Stromal cell of bone marrow (primary cell): ENCODE data around the gene CYP21A2.
"Not testable (repeated sequence)": the region's sequence is repeated elsewhere in the genome, so short reads cannot be mapped to it uniquely, and the experiment has no call there.

Experiments
- DNase-seq: peaks from one replicate; pipeline ENCODE4 v3.0.0-alpha.2; 2012; ENCODE audit warnings: low read depth

CYP21A2 gene

DNA sequence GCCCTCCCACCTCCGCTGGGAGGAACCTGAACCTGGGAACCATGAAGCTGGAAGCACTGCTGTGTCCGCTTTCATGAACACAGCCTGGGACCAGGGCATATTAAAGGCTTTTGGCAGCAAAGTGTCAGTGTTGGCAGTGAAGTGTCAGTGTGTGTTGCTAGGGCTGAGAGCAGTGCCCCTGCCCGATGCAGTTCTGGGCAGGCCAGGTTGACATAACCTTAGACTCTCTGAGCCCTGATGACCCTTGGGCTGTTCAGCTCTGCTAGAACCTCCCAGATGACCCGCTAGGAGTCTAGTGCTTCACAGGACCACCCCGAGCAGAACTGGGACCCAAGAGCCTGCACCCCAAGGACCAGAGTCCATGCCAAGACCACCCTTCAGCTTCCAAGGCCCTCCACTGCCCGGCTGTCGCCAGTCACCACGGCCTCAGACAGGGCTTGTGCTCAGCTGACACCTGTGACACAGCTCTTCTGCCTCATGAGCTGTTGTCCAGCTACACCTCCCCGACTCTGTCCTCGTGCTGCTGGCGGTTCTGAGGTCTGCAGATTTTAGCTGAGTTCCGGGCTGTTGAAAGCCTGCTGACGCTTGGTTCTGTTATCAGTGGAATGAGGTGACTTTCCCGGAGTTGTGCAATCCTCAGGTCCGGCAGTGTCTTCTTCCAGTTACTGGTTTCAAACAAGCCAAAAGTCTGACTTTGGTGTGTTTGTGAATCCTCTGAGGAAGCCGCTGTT lies 2.8 kb upstream of the CYP21A2 start:
- DNase-seq, result not testable (repeated sequence)

DNA sequence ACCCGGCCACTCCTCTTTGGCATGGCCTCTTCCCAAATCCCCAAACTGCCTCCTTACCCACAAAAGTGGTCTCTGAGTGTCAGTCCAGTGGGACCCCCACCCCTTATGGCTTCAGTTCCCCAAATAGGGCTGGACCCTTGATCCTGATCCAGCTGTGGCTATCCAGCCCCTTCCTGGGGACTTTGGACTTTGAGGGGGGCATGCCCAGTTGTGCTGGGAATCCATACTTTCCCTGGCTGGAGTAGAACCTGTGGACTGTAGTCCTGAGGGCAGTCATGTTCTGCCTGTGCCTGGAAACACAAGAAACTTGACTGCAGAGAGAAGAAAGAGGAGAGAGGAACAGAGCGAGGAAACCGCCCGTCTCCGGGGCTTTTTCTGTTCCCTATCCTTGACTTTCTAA lies 1.1 kb upstream of the CYP21A2 start:
- DNase-seq, result not testable (repeated sequence)

DNA sequence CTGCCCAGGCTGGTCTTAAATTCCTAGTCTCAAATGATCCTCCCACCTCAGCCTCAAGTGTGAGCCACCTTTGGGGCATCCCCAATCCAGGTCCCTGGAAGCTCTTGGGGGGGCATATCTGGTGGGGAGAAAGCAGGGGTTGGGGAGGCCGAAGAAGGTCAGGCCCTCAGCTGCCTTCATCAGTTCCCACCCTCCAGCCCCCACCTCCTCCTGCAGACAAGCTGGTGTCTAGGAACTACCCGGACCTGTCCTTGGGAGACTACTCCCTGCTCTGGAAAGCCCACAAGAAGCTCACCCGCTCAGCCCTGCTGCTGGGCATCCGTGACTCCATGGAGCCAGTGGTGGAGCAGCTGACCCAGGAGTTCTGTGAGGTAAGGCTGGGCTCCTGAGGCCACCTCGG lies 663 bp downstream of the CYP21A2 start:
- not testable (repeated sequence) for DNase-seq

DNA sequence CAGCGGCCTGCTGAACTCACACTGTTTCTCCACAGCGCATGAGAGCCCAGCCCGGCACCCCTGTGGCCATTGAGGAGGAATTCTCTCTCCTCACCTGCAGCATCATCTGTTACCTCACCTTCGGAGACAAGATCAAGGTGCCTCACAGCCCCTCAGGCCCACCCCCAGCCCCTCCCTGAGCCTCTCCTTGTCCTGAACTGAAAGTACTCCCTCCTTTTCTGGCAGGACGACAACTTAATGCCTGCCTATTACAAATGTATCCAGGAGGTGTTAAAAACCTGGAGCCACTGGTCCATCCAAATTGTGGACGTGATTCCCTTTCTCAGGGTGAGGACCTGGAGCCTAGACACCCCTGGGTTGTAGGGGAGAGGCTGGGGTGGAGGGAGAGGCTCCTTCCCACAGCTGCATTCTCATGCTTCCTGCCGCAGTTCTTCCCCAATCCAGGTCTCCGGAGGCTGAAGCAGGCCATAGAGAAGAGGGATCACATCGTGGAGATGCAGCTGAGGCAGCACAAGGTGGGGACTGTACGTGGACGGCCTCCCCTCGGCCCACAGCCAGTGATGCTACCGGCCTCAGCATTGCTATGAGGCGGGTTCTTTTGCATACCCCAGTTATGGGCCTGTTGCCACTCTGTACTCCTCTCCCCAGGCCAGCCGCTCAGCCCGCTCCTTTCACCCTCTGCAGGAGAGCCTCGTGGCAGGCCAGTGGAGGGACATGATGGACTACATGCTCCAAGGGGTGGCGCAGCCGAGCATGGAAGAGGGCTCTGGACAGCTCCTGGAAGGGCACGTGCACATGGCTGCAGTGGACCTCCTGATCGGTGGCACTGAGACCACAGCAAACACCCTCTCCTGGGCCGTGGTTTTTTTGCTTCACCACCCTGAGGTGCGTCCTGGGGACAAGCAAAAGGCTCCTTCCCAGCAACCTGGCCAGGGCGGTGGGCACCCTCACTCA lies 1.4 kb downstream of the CYP21A2 start:
- not testable (repeated sequence) for DNase-seq

DNA sequence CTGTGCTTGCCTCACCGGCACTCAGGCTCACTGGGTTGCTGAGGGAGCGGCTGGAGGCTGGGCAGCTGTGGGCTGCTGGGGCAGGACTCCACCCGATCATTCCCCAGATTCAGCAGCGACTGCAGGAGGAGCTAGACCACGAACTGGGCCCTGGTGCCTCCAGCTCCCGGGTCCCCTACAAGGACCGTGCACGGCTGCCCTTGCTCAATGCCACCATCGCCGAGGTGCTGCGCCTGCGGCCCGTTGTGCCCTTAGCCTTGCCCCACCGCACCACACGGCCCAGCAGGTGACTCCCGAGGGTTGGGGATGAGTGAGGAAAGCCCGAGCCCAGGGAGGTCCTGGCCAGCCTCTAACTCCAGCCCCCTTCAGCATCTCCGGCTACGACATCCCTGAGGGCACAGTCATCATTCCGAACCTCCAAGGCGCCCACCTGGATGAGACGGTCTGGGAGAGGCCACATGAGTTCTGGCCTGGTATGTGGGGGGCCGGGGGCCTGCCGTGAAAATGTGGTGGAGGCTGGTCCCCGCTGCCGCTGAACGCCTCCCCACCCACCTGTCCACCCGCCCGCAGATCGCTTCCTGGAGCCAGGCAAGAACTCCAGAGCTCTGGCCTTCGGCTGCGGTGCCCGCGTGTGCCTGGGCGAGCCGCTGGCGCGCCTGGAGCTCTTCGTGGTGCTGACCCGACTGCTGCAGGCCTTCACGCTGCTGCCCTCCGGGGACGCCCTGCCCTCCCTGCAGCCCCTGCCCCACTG lies 2.3 kb downstream of the CYP21A2 start:
- not testable (repeated sequence) for DNase-seq

DNA sequence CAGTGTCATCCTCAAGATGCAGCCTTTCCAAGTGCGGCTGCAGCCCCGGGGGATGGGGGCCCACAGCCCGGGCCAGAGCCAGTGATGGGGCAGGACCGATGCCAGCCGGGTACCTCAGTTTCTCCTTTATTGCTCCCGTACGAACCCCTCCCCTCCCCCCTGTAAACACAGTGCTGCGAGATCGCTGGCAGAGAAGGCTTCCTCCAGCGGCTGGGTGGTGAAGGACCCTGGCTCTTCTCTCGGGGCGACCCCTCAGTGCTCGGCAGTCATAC lies 2.8 kb downstream of the CYP21A2 start:
- not testable (repeated sequence) for DNase-seq

DNA sequence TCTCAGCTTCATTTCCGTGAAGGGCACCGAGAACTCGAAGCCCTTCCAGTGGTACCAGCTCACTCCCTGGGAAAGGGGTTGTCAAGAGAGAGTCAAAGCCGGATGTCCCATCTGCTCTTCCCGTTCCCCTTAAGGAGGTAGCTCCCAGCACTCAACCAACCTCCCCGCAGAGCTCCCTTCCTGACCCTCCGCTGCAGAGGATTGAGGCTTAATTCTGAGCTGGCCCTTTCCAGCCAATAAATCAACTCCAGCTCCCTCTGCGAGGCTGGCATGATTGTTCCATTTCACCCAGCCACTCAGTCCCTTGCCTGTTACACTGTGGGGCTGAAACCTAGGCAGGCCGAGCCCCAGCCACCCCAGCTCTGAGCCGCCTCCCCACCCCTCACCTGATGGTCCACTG lies 3.2 kb downstream of the CYP21A2 start:
- DNase-seq, result not testable (repeated sequence)

DNA sequence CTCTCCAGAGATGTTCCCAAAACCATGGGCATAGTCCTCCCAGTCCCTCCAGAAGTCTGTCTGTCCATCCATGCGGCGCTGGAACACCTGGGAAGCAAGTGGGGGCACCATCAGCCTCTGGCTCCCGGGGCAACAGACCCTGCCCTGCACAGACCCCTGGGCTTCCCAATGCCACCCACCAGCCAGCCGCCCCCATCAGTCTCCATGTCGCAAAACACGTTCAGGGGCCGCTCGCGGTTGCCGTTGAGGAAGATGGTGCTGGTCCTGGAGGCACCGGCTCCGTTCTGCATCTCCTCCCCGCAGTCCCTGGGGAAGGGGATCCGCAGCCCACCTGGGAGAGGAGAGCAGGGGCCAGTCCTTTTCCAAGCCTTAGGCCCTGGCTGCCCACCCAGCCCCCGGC lies 4.1 kb downstream of the CYP21A2 start:
- not testable (repeated sequence) for DNase-seq

DNA sequence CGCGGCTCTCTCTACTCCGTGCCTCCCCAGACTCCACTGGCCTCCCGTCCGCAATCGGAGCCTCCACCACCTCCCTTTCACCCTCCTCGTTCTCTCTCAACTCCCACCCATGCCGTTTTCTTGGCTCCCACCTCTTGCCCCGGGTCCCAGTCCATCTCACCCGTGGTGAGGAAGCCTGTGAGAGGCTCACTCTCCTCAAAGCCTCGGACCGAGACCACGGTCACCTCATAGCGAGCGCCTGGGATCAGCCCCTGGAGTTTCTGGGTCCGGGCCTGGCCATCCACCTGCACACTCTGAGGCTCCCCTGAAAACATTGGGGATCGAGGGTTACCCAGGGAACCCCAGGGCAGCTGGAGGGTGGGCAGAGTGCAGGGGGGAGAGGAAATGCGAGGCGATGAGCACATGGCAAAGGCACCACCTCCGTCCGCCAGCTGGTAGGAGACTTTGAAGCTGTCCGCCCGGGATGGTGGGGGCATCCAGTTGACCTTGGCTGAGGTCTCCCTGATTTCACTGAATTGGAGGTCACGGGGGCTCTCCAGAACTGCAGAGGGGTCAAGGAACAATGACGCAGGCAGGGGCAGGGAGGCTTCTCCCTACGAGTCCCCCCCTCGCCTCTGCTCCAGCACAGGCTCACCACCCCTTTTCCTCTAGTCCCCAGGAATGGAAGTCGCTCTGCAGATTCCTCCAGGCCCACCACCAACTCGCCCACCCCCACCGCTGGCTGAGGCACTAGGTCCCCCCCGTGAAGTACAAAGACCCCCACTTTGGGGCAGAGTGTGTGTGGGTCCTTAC lies 5.6 kb downstream of the CYP21A2 start:
- DNase-seq, result not testable (repeated sequence)

DNA sequence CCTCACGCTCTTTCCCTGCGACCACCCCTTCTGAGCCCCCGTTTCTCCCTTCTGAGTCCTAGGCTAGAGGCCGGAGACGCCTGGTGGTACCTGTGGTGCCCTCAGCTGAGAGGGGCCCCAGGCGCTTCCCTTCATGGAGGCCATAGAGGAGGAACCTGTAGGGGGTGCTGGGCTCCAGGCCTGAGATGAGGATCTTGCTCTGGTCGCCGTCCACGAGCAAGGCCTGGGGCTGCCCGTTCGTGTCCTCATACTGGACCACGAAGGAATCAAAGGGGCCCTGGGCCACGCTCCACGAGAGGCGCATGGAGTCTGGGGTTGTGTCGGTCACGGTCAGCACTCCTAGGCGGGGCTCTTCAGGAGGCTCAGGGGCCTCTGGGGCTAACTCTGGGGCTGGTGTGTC lies 6.7 kb downstream of the CYP21A2 start:
- DNase-seq, result not testable (repeated sequence)

DNA sequence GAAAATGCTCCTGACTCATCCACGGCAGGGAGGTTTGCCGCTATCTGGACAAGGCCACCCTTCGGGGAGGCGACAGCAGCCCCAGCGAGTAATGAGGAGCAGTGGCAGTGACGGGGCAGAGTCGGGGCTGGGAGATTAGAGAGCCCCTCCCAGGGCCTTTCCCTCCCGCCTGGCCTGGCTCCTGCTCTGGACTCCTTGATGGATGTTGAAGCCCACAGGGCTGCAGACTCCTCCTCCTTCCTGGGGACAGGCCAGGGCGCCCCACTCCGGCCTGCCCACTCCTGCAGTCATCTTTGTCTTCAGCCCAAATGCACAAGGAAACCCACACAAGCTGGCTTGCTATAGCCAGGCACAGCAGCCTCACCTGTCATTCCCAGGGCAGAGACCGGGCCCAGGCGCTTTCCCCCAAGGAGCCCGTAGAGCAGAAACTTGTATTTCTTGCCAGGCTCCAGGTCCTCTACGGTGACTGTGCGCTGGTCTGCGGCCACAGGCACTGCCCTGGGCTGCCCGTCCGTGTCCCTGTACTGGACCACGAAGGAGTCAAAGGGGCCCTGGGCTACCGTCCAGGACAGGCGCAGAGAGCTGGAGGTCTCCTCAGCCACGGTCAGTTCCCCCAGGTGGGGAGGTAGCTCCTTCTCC lies 7.7 kb downstream of the CYP21A2 start:
- DNase-seq, result no peak

DNA sequence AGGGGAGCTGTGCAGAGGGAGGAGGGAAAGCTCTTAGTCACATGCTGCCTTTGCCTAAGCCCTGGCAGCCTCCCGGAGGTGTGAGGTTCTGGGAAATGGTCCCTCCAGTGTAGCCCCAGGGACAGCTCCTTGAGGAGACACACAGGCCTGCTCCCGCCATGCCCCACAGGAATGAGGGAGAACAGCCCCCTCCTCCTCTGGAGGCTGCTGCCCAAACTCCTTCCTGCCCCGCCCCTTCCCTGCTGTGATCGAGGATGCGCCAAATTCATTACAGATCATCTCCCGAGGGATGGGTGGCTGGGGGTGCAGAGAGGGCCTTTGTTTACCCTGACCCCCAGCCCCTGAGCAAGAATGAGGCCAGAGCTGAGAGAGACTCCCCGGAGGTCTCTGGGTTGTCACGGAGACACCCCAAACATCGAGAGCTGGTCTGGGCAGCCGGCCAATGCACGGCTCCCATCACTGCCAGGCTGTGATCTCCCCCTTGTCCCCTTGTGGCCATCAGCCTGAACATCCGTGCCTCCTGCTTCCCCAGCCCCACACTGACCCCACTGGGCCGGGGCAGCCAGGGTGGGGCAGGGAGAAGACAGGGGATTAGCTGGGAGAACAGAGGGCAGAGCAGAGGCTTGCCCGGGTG lies 8.4 kb downstream of the CYP21A2 start:
- no peak for DNase-seq

DNA sequence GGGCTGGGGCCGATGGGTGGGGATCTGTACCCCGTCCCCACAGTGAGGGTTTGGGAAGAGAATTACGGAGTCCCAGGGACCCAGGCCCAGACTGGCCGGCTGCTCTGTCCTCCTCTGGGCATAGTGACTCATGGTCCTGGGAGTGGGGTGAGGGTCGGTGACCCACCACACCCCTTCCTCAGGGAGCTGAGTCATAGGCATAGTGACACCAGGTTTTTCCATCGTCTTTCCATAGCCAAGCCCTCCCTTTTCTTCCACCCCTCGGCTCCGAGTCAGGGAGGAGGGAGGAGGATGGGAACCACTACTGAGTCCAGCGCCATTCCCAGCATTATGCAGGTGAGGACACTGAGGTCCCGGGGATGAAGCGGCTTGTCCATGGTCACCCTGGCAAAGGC lies 8.9 kb downstream of the CYP21A2 start:
- peak; percentile 65 for DNase-seq

DNA sequence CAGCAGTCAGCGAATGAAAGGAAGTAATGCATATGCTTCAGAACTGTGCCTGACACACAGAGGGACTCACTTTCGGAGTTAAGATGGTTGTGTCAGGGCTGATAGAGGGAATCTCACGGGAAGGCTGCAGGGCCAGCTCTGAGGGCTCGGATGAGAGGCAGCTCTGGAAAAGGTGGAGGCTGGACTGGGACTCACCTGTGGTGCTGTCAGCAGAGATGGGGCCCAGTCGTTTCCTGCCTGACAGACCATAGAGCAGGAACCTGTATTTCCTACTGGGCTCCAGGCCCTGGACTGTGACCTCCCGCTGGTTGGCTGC lies 9.3 kb downstream of the CYP21A2 start:
- no peak for DNase-seq

DNA sequence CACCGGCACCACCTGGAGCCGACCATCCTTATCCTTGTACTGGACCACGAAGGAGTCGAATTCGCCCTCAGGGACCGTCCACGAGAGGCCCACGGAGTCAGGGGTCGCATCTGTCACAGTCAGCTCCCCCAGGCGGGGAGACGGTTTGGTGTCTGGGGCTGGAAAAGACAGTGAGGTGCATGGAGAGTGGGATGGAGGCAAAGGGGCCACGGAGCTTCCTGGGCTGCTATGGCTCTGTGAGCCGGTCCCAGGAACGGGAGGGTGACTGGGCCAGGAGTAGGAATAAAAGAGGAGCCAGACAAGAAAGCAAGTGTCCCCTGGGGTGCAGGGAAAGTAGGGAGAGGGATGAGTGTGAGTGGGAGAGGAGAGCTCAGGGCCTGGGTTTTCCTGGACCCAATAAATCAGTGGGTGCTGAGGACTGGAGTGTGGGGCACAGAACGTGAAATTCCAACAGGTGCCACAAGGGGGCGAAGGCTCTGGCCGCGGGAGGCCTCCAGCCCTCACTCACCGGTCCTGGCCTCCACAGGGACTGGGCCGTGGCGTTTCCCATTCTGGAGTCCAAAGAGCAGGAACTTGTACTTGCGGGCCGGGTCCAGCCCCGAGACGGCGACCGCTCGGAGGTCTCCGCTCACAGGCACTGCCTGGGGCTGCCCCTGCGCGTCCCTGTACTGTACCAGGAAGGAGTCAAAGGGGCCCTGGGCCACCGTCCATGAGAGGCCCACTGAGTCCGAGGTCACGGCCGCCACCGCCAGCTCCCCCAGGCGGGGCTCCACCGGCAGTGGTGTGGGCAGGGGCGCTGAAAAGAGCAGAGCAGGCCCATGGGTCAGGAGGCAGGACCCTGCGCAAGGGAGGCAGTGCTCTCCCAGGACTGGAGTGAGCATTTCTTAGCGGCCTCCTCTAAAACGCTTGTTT lies 9.9 kb downstream of the CYP21A2 start:
- no peak for DNase-seq

DNA sequence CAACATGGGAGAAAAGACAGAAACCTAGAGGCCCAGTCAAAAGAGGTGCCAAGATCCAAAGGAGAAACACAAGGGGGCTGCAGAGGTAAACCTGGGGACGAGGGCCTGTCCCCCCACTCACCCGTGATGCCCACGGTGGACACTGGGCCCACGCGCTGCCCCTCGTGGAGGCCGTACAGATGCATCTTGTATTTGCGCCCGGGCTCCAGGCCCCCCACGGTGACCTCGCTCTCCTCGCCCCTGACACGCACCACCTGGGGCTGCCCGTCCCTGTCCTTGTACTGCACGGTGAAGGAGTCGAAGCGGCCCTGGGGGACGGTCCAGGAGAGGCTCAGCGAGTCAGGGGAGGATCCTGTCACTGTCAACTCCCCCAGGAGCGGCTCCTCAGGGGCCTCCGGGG lies 10.9 kb downstream of the CYP21A2 start:
- DNase-seq, result not testable (repeated sequence)

DNA sequence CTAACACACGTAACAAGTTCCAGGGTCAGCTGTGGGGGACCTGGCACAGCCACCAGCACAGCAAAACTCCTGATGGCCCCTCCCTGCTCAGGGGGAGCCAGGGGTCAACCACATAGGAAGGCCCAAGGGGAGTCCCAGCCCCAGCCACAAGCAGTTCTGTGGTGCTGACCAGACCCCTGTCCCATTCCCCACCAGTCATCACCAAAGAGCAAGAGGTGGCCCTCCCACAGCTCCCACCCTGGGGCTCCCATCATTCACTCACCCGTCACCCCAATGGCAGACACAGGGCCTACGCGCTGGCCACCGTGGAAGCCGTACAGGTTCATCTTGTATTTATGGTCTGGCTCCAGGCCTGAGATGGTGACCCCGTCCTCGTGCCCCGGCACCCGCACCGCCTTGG lies 11.5 kb downstream of the CYP21A2 start:
- not testable (repeated sequence) for DNase-seq

DNA sequence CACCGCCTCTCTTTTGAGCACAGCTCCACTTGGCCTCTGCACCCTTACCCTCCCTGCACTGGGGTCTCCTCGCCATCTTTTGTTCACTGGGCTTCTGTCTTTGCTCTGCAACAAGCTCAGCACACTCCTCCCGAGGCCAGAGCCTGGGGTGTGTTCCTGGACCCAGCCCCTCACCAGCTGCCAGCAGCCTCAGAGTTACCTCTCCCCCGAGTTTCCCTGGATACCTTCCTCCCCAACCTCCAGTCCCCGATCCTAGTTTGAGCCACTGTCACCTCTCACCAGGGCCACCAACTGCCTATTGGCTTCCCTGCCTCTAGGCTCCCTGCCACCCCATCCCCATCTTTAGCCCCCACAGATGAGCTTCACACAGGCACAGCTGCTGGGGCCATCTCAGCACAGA lies 12.3 kb downstream of the CYP21A2 start:
- DNase-seq, result no peak

DNA sequence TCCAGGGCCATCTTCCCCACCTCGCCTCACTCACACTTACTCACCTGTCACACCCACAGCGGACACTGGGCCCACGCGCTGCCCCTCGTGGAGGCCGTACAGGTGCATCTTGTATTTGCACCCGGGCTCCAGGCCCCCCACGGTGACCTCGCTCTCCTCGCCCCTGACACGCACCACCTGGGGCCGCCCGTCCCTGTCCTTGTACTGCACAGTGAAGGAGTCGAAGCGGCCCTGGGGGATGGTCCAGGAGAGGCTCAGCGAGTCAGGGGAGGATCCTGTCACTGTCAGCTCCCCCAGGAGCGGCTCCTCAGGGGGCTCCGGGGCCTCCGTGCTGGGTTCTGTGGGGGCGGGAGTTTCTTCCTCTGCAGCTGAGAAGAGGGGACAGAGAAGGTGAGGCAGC lies 14.4 kb downstream of the CYP21A2 start:
- not testable (repeated sequence) for DNase-seq

DNA sequence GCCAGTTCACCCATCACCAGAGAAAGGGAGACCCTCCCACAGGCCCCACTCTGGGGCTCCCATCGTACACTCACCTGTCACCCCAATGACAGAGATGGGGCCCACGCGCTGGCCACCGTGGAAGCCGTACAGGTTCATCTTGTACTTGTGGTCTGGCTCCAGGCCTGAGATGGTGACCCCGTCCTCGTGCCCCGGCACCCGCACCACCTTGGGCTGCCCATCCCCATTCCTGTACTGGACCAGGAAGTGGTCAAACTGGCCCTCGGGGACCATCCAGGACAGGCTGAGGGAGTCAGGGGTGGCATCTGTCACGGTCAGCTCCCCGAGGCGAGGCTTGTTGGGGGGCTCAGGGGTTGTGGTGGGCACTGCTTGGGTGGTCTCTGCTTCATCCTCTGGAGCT lies 15.1 kb downstream of the CYP21A2 start:
- not testable (repeated sequence) for DNase-seq
